ENCODE data around the gene CXCR4. TPM values are rescaled to one million over a fixed set of nuclear protein-coding genes. Genes with fewer than 3 reads are reported as not detected.
"Not testable (repeated sequence)": the region's sequence is repeated elsewhere in the genome, so short reads cannot be mapped to it uniquely, and the experiment has no call there.

Gene CXCR4
- total RNA-seq, 1 donor from 2014 or later, result not detected

- H3K9me3 Mint-ChIP-seq (ENCODE audit: unreplicated experiment), result no peaks in the 10 kb centered on the region
- H3K27me3 Mint-ChIP-seq (ENCODE audit: unreplicated experiment), result peaks cover 14% of the 10 kb centered on the region
- H3K4me1 Mint-ChIP-seq (ENCODE audit: unreplicated experiment), result no peaks in the 10 kb centered on the region
- no peak overlapping the region for H3K27ac Mint-ChIP-seq (ENCODE audit: unreplicated experiment)
- no peak for TF ChIP-seq CTCF (IDR thresholded peaks at IDR 0.05)
- DNase-seq (ENCODE audit: extremely low spot score, unreplicated experiment), result no peak
- H3K4me3 Mint-ChIP-seq (ENCODE audit: unreplicated experiment), result no peak overlapping the region
- H3K36me3 Mint-ChIP-seq (ENCODE audit: unreplicated experiment), result no peaks in the 10 kb centered on the region
Observed at GRCh38 chr2:136093583-136093982, 24.4 kb downstream of the CXCR4 start.

GRCh38 chr2:136091899-136092298, 26.1 kb downstream of the CXCR4 start:
- Mint-ChIP-seq H3K9me3 (ENCODE audit: unreplicated experiment) (no peaks in the 10 kb centered on the region), H3K4me3 (ENCODE audit: unreplicated experiment) (no peak overlapping the region), H3K36me3 (ENCODE audit: unreplicated experiment) (no peaks in the 10 kb centered on the region), H3K27ac (ENCODE audit: unreplicated experiment) (no peak overlapping the region), H3K27me3 (ENCODE audit: unreplicated experiment) (peaks cover 14% of the 10 kb centered on the region), H3K4me1 (ENCODE audit: unreplicated experiment) (no peaks in the 10 kb centered on the region)
- no peak for TF ChIP-seq CTCF (IDR thresholded peaks at IDR 0.05)
- no peak for DNase-seq (ENCODE audit: extremely low spot score, unreplicated experiment)

GRCh38 chr2:136087901-136088460, 30.0 kb downstream of the CXCR4 start:
- DNase-seq (ENCODE audit: extremely low spot score, unreplicated experiment); H3K27me3 Mint-ChIP-seq (ENCODE audit: unreplicated experiment); H3K9me3 Mint-ChIP-seq (ENCODE audit: unreplicated experiment); H3K4me1 Mint-ChIP-seq (ENCODE audit: unreplicated experiment); H3K27ac Mint-ChIP-seq (ENCODE audit: unreplicated experiment); H3K36me3 Mint-ChIP-seq (ENCODE audit: unreplicated experiment); H3K4me3 Mint-ChIP-seq (ENCODE audit: unreplicated experiment): not testable (repeated sequence)

- H3K9me3 Mint-ChIP-seq (ENCODE audit: unreplicated experiment), result no peaks in the 10 kb centered on the region
- DNase-seq (ENCODE audit: extremely low spot score, unreplicated experiment), result no peak
- no peak overlapping the region for H3K27ac Mint-ChIP-seq (ENCODE audit: unreplicated experiment)
- H3K4me1 Mint-ChIP-seq (ENCODE audit: unreplicated experiment), result no peaks in the 10 kb centered on the region
- H3K27me3 Mint-ChIP-seq (ENCODE audit: unreplicated experiment), result no peaks in the 10 kb centered on the region
- H3K4me3 Mint-ChIP-seq (ENCODE audit: unreplicated experiment), result no peak overlapping the region
- H3K36me3 Mint-ChIP-seq (ENCODE audit: unreplicated experiment), result no peaks in the 10 kb centered on the region
- no peak for TF ChIP-seq CTCF (IDR thresholded peaks at IDR 0.05)
Observed at GRCh38 chr2:136086253-136087016, 31.5 kb downstream of the CXCR4 start.

GRCh38 chr2:136085453-136086209, 32.3 kb downstream of the CXCR4 start:
- no peak overlapping the region for H3K4me3 Mint-ChIP-seq (ENCODE audit: unreplicated experiment)
- TF ChIP-seq CTCF (IDR thresholded peaks at IDR 0.05), result no peak
- no peaks in the 10 kb centered on the region for H3K36me3 Mint-ChIP-seq (ENCODE audit: unreplicated experiment)
- H3K4me1 Mint-ChIP-seq (ENCODE audit: unreplicated experiment), result no peaks in the 10 kb centered on the region
- no peak overlapping the region for H3K27ac Mint-ChIP-seq (ENCODE audit: unreplicated experiment)
- H3K9me3 Mint-ChIP-seq (ENCODE audit: unreplicated experiment), result no peaks in the 10 kb centered on the region
- no peak for DNase-seq (ENCODE audit: extremely low spot score, unreplicated experiment)
- no peaks in the 10 kb centered on the region for H3K27me3 Mint-ChIP-seq (ENCODE audit: unreplicated experiment)
